WTC11 (cell line): ENCODE measurements around the gene PDAP1. TPM values are rescaled to one million over a fixed set of nuclear protein-coding genes. Genes with fewer than 3 reads are reported as not detected.
A peak's percentile ranks its signal among the peaks of the same experiment; 100 is the strongest.
"Not testable (repeated sequence)": the region's sequence is repeated elsewhere in the genome, so short reads cannot be mapped to it uniquely, and the experiment has no call there.

Experiments used
- ATAC-seq: fragments of 200-7000 bp; cut with Tn5 transposase; 2 replicates; pipeline ENCODE4 v1.10.0; 2021; ENCODE audit warnings: mild to moderate bottlenecking, moderate library complexity
- CTCF ChIA-PET: fragments of 300-600 bp; sonication (Branson Sonifier 250); formaldehyde crosslinking; loops from one replicate; lab custom pipeline; 2021; ENCODE audit warnings: antibody characterized with exemption; lab: Charles Lee
- POLR2A ChIA-PET: fragments of 350-600 bp; sonication (Branson Sonifier 250); formaldehyde crosslinking; loops from one replicate; lab custom pipeline; 2021; ENCODE audit warnings: antibody characterized with exemption; lab: Charles Lee
- DNase-seq: peaks from one replicate; pipeline ENCODE4 v3.0.0; 2021; ENCODE audit warnings: low spot score
- H3K27ac Mint-ChIP-seq: 2 replicates; pipeline ENCODE4 v1.8.0; 2021; ENCODE audit warnings: mixed read lengths
- H3K27me3 Mint-ChIP-seq: 2 replicates; pipeline ENCODE4 v1.8.0; 2021; ENCODE audit warnings: low read depth, mild to moderate bottlenecking, moderate library complexity, mixed read lengths
- H3K36me3 Mint-ChIP-seq: 2 replicates; pipeline ENCODE4 v1.8.0; 2021; ENCODE audit warnings: mixed read lengths
- H3K4me1 Mint-ChIP-seq: 2 replicates; pipeline ENCODE4 v1.8.0; 2022; ENCODE audit warnings: mixed read lengths
- H3K4me3 Mint-ChIP-seq: 2 replicates; pipeline ENCODE4 v1.8.0; 2021; ENCODE audit warnings: mild to moderate bottlenecking, moderate library complexity, mixed read lengths
- H3K9me3 Mint-ChIP-seq: 2 replicates; pipeline ENCODE4 v1.8.0; 2021; ENCODE audit warnings: mixed read lengths
- ATF3 ChIP-seq: sonication (generic); formaldehyde crosslinking; conservative IDR thresholded peaks from 2 replicates; pipeline ENCODE4 v1.8.1; 2022; ENCODE audit warnings: mild to moderate bottlenecking, missing genetic modification reagents
- CREB1 ChIP-seq: sonication (generic); formaldehyde crosslinking; IDR thresholded peaks from 2 replicates; pipeline ENCODE4 v1.8.0; 2023; ENCODE audit warnings: mild to moderate bottlenecking, missing genetic modification reagents
- CTCF ChIP-seq: fragments of 200-600 bp; IDR thresholded peaks from 2 replicates; pipeline ENCODE4 v1.8.0; 2022; ENCODE audit warnings: antibody characterized with exemption
- ERG ChIP-seq: fragments of 250-450 bp; sonication (Bioruptor Pico); IDR thresholded peaks from 2 replicates; pipeline ENCODE4 v1.8.0; 2021; ENCODE audit warnings: mild to moderate bottlenecking
- ETV6 ChIP-seq: sonication (generic); formaldehyde crosslinking; IDR thresholded peaks from 2 replicates; pipeline ENCODE4 v1.8.1; 2022; ENCODE audit warnings: mild to moderate bottlenecking, missing genetic modification reagents
- FOXP1 ChIP-seq: sonication (generic); formaldehyde crosslinking; IDR thresholded peaks from 2 replicates; pipeline ENCODE4 v1.8.0; 2022; ENCODE audit warnings: missing genetic modification reagents, mild to moderate bottlenecking, moderate library complexity, borderline replicate concordance
- GTF2I ChIP-seq: fragments of 250-450 bp; sonication (Bioruptor Pico); conservative IDR thresholded peaks from 2 replicates; pipeline ENCODE4 v1.4.0; 2021; ENCODE audit warnings: mild to moderate bottlenecking
- HMGA2 ChIP-seq: fragments of 250-450 bp; sonication (Bioruptor Pico); IDR thresholded peaks from 2 replicates; pipeline ENCODE4 v1.4.0; 2021; ENCODE audit warnings: mild to moderate bottlenecking, moderate library complexity
- MXD4 ChIP-seq: fragments of 250-450 bp; sonication (Bioruptor Pico); IDR thresholded peaks from 2 replicates; pipeline ENCODE4 v1.8.0; 2021; ENCODE audit warnings: mild to moderate bottlenecking, moderate library complexity, borderline replicate concordance
- NR2C2 ChIP-seq: sonication (generic); formaldehyde crosslinking; IDR thresholded peaks from 2 replicates; pipeline ENCODE4 v1.8.0; 2022; ENCODE audit warnings: mild to moderate bottlenecking, missing genetic modification reagents
- PRDM15 ChIP-seq: sonication (generic); formaldehyde crosslinking; IDR thresholded peaks from 2 replicates; pipeline ENCODE4 v1.8.0; 2022; ENCODE audit warnings: missing genetic modification reagents
- PRRX2 ChIP-seq: fragments of 250-450 bp; sonication (Bioruptor Pico); IDR thresholded peaks from 2 replicates; pipeline ENCODE4 v1.8.0; 2021; ENCODE audit warnings: mild to moderate bottlenecking
- TCF7 ChIP-seq: sonication (generic); formaldehyde crosslinking; IDR thresholded peaks from 2 replicates; pipeline ENCODE4 v1.8.0; 2022; ENCODE audit warnings: mild to moderate bottlenecking, low read depth, missing genetic modification reagents, moderate library complexity
- TEAD1 ChIP-seq: sonication (generic); formaldehyde crosslinking; IDR thresholded peaks from 2 replicates; pipeline ENCODE4 v1.8.0; 2022; ENCODE audit warnings: mild to moderate bottlenecking, missing genetic modification reagents
- USF1 ChIP-seq: sonication (generic); formaldehyde crosslinking; IDR thresholded peaks from 2 replicates; pipeline ENCODE4 v1.8.0; 2022; ENCODE audit warnings: mild to moderate bottlenecking, missing genetic modification reagents
- ZNF121 ChIP-seq: sonication (generic); formaldehyde crosslinking; IDR thresholded peaks from 2 replicates; pipeline ENCODE4 v1.8.0; 2023; ENCODE audit warnings: missing genetic modification reagents
- ZNF416 ChIP-seq: fragments of 250-450 bp; sonication (Bioruptor Pico); IDR thresholded peaks from 2 replicates; pipeline ENCODE4 v1.9.0; 2021; ENCODE audit warnings: mild to moderate bottlenecking, inconsistent platforms
- ZNF671 ChIP-seq: fragments of 250-450 bp; sonication (Bioruptor Pico); IDR thresholded peaks from 2 replicates; pipeline ENCODE4 v1.8.0; 2021; ENCODE audit warnings: mild to moderate bottlenecking
- total RNA-seq: library from RNA; stranded (reverse); gene quantifications from 3 replicates; pipeline ENCODE4 v1.2.3, GENCODE V29; 2021
- TF ChIP-seq, protein P1 (sequence below): sonication (generic); formaldehyde crosslinking; IDR thresholded peaks from 2 replicates; pipeline ENCODE4 v1.8.0; 2022; ENCODE audit warnings: mild to moderate bottlenecking, missing genetic modification reagents
- TF ChIP-seq, protein P2 (sequence below): sonication (generic); formaldehyde crosslinking; IDR thresholded peaks from 2 replicates; pipeline ENCODE4 v1.8.1; 2022; ENCODE audit warnings: mild to moderate bottlenecking, moderate library complexity, missing genetic modification reagents

PDAP1 gene
- total RNA-seq, 1 experiment from 2014 or later: 177 TPM

- TF ChIP-seq ZNF671 (CRISPR knock-in tag) (no peak), ETV6 (CRISPR knock-in tag) (no peak), TCF7 (no peak), NR2C2 (CRISPR knock-in tag) (no peak), ZNF121 (CRISPR knock-in tag) (no peak), CREB1 (no peak), USF1 (CRISPR knock-in tag) (no peak), HMGA2 (no peak), ERG (CRISPR knock-in tag) (no peak), ZNF416 (CRISPR knock-in tag) (no peak), ATF3 (no peak)
- TF ChIP-seq, protein P1, sequence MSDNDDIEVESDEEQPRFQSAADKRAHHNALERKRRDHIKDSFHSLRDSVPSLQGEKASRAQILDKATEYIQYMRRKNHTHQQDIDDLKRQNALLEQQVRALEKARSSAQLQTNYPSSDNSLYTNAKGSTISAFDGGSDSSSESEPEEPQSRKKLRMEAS (CRISPR knock-in tag): no peak
- TF ChIP-seq, protein P2, sequence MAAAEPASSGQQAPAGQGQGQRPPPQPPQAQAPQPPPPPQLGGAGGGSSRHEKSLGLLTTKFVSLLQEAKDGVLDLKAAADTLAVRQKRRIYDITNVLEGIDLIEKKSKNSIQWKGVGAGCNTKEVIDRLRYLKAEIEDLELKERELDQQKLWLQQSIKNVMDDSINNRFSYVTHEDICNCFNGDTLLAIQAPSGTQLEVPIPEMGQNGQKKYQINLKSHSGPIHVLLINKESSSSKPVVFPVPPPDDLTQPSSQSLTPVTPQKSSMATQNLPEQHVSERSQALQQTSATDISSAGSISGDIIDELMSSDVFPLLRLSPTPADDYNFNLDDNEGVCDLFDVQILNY (CRISPR knock-in tag): no peak
- no peaks in the 10 kb centered on the region for H3K9me3 Mint-ChIP-seq
- no peak for ATAC-seq
- H3K27ac Mint-ChIP-seq: no peak overlapping the region
- ChIA-PET POLR2A (no interaction called here), CTCF (interaction anchor here (1.2 kb wide), 1 partner anchor 28 kb away, joined by 3 read pairs; no protein-coding TSS in a partner anchor)
- H3K4me1 Mint-ChIP-seq: peaks cover 3% of the 10 kb centered on the region; the same call in 1 of the 2 replicates
- DNase-seq: no peak
- H3K27me3 Mint-ChIP-seq: no peaks in the 10 kb centered on the region
- no peak overlapping the region for H3K4me3 Mint-ChIP-seq
- H3K36me3 Mint-ChIP-seq: peaks cover 17% of the 10 kb centered on the region
These were observed 20.5 kb downstream of the PDAP1 start for GRCh38 chr7:99387912-99388311.

DNA sequence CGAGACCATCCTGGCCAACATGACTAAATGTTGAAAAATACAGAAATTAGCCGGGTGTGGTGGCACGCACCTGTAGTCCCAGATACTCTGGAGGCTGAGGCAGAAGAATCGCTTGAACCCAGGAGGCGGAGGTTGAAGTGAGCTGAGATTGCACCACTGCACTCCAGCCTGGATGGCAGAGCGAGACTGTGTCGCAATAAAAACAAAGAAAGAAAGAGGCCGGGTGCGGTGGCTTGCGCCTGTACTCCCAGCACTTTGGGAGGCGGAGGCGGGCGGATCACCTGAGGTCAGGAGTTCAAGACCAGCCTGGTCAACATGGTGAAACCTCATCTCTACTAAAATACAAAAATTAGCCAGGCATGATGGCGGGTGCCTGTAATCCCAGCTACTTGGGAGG, 21.2 kb downstream of the PDAP1 start:
- POLR2A ChIA-PET, H3K27ac Mint-ChIP-seq: not testable (repeated sequence)
- CTCF ChIA-PET: interaction anchor here (0.9 to 2.0 kb wide), 3 partner anchors 12 to 21 kb away, joined by 4 to 10 read pairs (median 4); partner anchors contain the start of gene ARPC1B

GRCh38 chr7:99386584-99387238, 21.7 kb downstream of the PDAP1 start:
- no peaks in the 10 kb centered on the region for H3K27me3 Mint-ChIP-seq
- H3K4me1 Mint-ChIP-seq: no peaks in the 10 kb centered on the region
- H3K9me3 Mint-ChIP-seq: no peaks in the 10 kb centered on the region
- no peak for TF ChIP-seq MXD4
- peak; percentile 85 for TF ChIP-seq GTF2I (CRISPR knock-in tag)
- peaks cover 17% of the 10 kb centered on the region for H3K36me3 Mint-ChIP-seq
- DNase-seq (no peak), ATAC-seq (peak; percentile 73)
- no peak overlapping the region for H3K27ac Mint-ChIP-seq
- CTCF ChIA-PET: interaction anchor here (0.9 to 2.0 kb wide), 3 partner anchors 12 to 21 kb away, joined by 4 to 10 read pairs (median 4); partner anchors contain the start of gene ARPC1B
- POLR2A ChIA-PET: no interaction called here
- H3K4me3 Mint-ChIP-seq: no peak overlapping the region

More for the DNA sequence above, 21.2 kb downstream of the PDAP1 start:
- ATAC-seq, DNase-seq, H3K27me3 Mint-ChIP-seq, H3K4me1 Mint-ChIP-seq, H3K4me3 Mint-ChIP-seq, H3K9me3 Mint-ChIP-seq: not testable (repeated sequence)
- peaks cover 17% of the 10 kb centered on the region for H3K36me3 Mint-ChIP-seq

GRCh38 chr7:99385564-99385963, 22.8 kb downstream of the PDAP1 start:
- Mint-ChIP-seq H3K9me3 (no peaks in the 10 kb centered on the region), H3K4me1 (no peaks in the 10 kb centered on the region), H3K27ac (no peak overlapping the region), H3K36me3 (peaks cover 18% of the 10 kb centered on the region), H3K4me3 (no peak overlapping the region), H3K27me3 (no peaks in the 10 kb centered on the region)
- ATAC-seq (no peak), DNase-seq (no peak)
- ChIA-PET POLR2A (no interaction called here), CTCF (interaction anchor here (2.0 kb wide), 1 partner anchor 12 kb away, joined by 10 read pairs; the partner anchor contains the start of gene ARPC1B)
- no peak for TF ChIP-seq PRDM15 (CRISPR knock-in tag)
- TF ChIP-seq HMGA2: no peak
- no peak for TF ChIP-seq PRRX2 (CRISPR knock-in tag)
- TF ChIP-seq TCF7: no peak
- TF ChIP-seq ATF3: no peak
- TF ChIP-seq TEAD1 (CRISPR knock-in tag): no peak
- no peak for TF ChIP-seq FOXP1 (CRISPR knock-in tag)
- TF ChIP-seq CTCF: no peak
